8988T (cell line): ENCODE measurements around the gene ARFGAP1.

Experiments
- DNase-seq: peaks from one replicate; pipeline ENCODE4 v3.0.0; 2011

Gene ARFGAP1

GRCh38 chr20:63336232-63336752 is 63.7 kb downstream of the ARFGAP1 start:
- DNase-seq, result no peak

- DNase-seq, result no peak
These were observed 65.3 kb downstream of the ARFGAP1 start for GRCh38 chr20:63337786-63338420.
